Measurements from ENCODE around the gene PLEKHG1. TPM values are rescaled to one million over a fixed set of nuclear protein-coding genes. Genes with fewer than 3 reads are reported as not detected.

PLEKHG1 gene
- total RNA-seq: 9.0 TPM

DNA sequence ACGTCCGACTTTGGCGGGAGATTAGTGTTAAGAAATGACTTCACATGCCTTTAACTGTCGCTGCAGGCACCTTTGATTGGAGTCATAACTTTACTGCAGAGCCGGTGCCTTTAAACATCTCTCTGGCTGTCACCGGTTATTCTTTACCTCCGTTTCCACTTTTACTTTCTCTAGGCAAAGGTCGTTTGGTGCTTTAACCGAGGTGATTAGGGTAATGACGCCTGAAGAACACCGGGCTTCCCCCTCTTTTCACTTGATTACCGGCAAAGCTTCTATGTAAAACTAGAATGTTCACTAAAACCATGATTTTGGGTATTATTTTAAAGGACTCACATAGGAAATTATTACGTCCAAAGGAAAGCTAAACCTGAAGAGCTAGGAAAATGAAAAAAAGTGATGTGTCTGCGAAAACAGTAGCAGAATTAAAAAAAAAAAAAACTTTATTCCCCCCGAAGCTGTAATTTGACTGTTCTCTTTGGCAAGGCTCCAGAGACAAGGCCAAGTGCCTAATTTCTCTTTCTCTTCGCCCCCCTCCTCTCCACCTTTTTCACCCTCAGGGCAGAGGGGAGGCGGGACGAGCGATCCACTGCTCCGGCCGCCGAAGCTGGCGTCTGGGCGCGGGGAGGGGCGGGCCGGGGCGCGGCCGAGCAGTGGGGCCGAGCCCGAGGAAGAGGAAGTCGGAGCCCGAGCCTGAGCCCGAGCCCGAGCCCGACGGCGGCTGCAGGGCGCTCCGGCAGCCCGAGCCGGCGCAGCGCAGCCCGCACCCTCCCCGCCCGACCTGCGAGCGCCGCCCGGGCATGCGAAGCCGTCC lies at the start of gene PLEKHG1:
Gene PLEKHG1 (plus strand): TSS at position 687 of the 811 bp plus-strand sequence. CDS start 133,797 bp downstream, outside the sequence.
- FAIRE-seq: no peak

DNA sequence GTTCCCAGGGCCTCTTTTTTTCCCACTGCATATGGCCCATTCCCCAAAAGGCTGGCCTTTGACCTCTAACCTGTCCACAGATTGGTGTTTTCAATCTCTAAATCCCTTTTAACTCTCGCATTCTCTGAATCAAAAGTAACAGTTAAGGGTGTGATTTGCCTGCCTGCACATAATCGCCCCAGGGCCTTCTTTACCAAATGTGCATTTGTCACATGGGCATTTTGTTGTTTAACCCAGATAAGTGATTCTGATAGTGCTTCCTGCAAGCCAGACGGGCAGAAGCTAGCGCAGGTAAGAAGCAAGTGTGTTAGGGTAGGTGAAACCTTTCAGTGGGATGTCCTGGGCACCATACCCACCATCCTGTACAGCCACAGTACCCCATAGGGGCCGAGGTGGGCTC lies 49.4 kb upstream of the PLEKHG1 start:
- DNase-seq (ENCODE audit: low spot score in 2 of 2): no peak
- no peak for FAIRE-seq

More for the DNA sequence above, at the start of gene PLEKHG1:
- DNase-seq (ENCODE audit: low spot score in 2 of 2): peak; percentile 66 to 67

DNA sequence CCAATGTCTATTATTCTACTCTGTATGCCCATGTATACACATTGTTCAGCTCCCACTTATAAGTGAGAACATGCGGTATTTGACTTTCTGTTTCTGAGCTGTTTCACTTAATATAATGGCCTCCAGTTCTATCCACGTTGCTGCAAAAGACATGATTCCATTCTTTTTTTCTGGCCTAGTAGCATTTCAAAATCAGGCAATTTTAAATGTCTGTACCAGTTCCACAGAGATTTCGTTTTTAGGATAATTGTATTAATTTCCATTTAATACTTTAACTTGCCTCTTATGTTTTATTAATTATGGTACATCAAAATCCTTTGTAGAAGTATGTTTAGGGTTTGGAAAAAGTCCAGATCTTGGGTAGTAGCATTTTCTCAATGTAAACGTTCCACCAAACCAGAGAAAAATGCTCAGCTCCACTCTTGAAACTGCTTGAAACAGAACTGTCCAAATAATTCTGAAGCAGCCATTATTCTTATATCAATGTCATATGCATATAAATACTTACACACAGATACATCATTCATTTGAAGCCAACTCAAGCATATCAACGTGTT lies 42.6 kb upstream of the PLEKHG1 start:
- DNase-seq (ENCODE audit: low spot score in 2 of 2) (no peak), FAIRE-seq (no peak)

DNA sequence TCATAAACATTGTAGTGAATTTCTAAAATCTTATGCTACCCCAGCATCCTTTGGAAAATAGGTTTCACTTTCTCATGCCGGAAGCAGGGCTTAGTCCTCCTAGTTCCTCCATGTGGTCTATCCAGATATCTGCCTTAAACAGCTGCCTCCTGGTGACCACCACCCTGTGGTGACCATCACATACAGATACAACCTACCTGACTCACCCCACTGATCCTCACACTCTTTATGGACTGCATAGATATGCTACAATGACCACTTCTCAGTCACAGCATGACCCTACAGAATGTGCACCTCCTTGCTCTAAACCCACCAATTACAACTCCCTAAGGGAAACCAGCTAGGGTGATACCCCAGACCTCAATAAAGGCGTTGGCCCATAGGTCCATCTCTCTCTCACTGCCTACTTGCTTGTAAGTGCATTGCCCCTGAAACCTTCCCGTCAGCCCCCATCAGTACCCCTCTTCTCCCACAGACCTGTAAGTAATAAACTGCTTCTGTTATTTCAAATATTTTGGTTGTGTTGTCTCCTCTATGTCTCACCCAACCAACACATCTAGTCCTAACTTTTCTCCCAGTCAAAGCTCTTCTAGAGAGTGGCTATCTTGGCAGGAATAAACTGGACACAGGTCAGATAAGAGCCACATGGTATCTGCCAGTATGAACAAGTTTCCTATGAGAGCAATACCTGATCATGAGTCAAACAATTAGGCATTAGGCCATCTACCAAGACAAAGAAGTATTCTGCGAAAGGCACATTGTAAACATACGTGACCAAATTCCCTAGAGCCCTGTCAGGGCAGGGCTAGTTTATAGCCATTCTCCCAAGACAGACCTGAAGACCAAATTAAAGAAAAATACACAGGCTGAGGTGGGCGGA lies 39.4 kb upstream of the PLEKHG1 start:
- FAIRE-seq: no peak

DNA sequence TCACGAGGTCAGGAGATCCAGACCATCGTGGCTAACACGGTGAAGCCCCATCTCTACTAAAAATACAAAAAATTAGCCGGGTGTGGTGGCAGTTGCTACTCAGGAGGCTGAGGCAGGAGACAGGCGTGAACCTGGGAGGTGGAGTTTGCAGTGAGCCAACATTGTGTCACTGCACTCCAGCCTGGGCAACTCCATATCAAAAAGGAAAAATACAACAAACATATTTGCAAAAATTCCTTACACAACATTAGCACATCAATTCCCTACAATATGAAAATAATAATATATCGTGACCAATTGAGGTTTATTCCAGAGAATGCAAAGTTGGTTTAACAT lies 38.8 kb upstream of the PLEKHG1 start:
- DNase-seq (ENCODE audit: low spot score in 2 of 2): no peak
- no peak for FAIRE-seq

More for the DNA sequence above, 39.4 kb upstream of the PLEKHG1 start:
- DNase-seq (ENCODE audit: low spot score in 2 of 2): no peak

DNA sequence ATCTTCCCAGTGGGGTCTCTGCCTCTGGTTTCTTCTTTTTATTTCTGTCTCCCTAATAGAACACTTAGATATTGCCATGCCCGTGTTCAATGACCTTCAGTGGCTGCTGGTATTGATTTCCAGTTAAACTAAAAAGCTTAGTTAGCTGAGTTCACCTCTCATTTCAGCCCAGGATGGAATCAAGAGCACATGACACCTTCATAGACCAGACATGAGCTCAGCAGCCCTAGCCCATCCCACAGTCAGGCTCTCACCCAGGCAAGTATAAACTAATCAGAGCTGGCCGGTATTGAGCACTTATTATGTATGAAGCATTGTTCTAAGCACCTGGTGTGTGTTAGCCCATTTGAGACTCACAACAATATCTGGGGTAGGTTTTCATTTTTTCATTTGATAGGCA lies 33.7 kb upstream of the PLEKHG1 start:
- FAIRE-seq (no peak), DNase-seq (ENCODE audit: low spot score in 2 of 2) (no peak)

DNA sequence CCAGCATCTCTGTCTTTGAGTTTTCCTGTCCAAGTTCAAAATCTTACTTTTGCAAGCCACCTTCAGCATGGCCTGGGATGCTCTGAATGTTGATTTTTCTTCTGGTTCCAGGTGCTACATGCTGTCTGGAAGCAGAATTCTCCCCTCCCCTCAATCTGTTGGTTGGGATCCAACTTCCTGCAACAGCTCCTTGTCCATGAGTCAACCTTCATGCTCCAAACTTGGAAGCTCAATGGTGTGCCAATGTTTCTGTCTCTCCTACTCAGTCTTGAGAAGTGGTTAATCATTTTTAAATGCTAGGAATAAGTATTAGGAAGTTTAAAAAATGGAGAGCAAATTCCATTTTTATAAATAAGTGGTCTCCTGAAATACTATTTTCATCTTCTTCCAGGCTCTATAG lies 33.2 kb upstream of the PLEKHG1 start:
- no peak for DNase-seq (ENCODE audit: low spot score in 2 of 2)
- no peak for FAIRE-seq

DNA sequence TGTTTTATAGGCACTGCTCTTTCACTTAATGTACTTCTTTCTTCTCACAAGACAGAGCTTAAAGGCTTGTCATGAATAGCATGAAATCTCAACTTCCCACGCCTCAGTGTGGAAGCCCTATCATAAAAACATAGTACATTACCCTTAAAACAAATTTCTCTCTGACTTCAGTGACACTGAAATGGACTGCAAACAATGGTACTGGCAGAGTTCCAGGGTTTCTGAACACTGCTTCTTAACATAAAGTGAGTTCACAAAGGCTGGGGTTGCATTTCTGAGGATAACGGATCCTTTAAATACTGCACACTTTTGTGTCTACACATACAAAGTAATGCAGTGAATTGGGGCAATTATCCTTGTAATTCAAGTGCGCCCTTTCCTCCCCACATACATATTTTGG lies 32.3 kb upstream of the PLEKHG1 start:
- FAIRE-seq (no peak), DNase-seq (ENCODE audit: low spot score in 2 of 2) (no peak)

DNA sequence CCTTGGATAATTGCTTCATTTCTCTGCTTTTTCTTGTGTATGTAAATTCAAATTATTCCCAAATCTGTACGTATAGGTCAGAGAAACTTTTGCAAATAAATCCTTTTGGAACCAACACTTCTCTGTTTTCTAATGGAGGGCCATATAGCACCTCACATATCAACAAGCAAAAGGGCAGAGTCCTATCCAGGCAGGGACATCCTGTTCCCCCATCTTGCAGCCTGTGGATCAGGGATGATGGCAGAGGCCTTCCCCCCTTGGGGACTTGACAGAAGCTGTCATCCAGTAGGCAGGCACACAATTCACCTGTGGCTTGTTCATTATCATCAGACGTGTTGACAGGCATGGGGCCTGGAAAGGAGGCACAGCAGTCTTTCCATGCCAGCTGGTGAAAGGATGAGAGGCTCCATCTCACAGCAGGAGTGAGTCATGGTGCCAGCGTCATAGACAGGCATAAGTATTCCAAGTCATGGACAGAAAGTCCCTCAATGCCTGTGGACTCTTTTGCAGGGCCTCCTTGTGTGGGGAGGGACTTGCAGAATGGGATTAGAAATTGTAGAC lies 31.8 kb upstream of the PLEKHG1 start:
- DNase-seq (ENCODE audit: low spot score in 2 of 2): no peak
- no peak for FAIRE-seq

DNA sequence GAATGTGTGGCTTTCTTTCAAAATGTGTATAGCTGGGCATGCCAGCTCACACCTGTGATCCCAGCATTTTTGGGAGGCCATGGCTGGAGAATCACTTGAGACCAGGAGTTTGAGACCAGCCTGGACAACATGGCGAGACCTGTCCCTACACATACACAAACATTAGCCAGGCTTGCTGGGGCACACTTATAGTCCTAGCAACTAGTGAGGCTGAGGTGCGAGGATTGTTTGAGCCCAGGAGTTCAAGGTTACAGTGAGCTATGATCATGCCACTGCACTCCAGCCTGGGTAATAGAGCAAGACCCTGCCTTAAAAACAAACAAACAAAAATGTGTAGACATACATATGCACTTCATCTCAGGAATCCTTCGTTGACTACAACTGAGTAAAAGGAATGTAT lies 31.1 kb upstream of the PLEKHG1 start:
- FAIRE-seq: no peak
- no peak for DNase-seq (ENCODE audit: low spot score in 2 of 2)

DNA sequence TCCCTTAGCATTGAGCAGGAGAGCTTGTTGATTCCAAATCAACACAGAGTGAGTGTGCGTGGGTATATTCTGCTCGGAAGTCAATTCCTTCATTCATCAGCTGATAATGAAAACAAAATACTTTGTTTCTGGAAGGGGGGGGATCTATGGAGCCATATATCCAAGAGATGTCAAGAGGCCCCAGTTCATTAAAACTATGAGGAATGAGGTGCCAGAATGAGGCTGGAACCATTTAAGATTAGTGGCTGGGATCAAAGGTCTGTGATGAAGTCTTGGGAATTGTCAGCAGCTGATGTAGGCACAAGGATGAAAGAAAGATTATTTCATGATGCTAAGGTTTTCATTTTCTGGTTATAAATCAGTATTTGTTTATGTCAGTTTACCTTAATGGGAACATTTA lies 30.5 kb upstream of the PLEKHG1 start:
- FAIRE-seq: no peak
- DNase-seq (ENCODE audit: low spot score in 2 of 2): no peak

DNA sequence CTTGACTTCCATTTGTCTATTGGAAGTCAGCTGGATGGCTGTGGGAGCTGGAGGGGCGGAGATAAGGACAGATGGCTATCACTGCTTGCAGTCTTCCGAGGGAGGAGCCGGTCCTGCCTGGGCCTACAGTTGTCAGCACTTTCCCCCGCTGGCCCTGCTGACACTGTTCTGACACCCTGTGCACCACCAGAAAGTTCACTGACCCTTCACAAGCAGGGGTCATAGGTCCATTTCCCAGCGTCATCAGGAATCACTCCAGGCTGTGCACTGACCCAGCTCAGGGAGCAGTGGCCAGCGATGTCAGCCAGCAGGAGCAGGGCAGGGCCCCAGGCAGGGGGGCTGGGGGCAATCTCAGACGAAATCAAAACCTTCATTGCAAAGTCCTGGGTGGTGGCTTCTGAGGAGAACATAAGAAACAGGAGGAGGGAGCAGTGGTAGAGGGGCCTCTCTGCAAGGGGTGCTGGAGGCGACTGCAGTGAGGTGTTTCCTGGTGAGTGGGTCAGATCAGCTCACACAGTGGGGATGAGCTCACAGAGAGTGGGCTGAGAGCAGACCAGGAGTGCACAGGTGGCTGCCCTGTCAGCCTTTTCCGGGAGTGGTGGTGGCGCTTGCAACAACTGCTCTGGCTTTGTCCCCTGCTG lies 26.5 kb upstream of the PLEKHG1 start:
- FAIRE-seq: no peak
- DNase-seq (ENCODE audit: low spot score in 2 of 2): no peak

DNA sequence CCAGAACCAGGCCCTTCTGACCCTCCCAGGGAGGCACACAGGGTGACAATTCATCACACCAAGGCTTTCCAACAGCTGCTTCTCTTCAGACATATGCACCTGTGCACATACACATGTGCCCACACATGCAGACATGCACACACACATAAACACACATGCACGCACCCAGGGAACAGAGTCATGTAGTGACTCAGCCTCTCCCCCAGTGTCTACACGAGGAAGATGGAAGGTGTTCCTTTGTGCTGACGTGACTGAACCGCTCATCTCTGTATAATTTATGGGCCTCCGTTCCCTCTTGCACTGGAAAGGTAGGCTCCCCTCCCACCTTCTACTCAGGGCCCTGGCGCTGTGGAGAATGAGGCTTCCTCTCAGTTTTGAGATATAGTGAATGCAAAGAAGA lies 23.8 kb upstream of the PLEKHG1 start:
- no peak for FAIRE-seq
- no peak for DNase-seq (ENCODE audit: low spot score in 2 of 2)

DNA sequence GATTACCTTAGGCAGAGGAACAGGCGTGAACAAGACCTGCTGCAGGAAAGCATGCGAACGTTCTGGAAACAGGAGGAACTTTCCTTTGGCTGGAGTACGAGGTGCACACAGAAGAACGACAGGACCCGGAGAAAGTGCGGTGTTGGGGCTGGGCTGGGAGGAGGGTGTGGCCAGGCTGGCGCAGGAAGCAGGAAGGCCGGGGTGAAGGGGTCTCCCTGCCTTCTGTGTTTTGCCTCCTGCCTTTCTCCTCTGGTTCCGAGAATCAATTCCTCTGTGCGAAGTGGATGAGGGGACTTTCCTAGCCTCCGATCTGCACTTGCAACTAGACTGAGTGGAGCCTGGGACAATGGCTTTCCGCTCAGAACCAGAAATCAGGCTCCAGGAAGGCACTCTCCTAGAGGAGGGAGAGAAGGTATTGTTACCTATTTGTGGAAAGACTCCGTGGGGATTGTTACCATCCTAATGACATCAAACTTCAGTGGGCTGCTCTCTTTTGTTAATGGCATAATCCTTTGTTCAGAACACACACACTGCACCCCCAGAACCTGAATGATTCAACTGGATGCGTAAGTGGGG lies 22.9 kb upstream of the PLEKHG1 start:
- DNase-seq (ENCODE audit: low spot score in 2 of 2): no peak
- no peak for FAIRE-seq

DNA sequence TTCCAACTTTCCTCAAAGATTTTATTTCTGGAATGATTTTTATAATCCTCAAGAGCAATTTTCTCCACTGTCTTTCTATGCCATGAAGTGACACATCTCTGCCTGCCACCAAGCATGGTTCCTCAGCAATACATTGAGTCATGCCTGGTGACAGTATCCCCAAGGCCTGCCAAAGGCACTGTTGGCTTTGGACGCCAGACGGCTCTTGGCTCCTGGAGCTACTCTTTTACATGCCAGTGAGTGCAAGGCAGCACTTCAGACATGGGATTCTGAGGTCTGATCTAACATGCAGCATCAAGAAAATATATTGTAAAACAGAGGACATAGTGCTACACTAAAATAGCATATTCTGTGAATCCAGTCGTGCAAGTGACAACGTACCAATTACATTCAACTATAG lies 20.1 kb upstream of the PLEKHG1 start:
- no peak for FAIRE-seq
- DNase-seq (ENCODE audit: low spot score in 2 of 2): peak in 1 of 2 donors; percentile 41

DNA sequence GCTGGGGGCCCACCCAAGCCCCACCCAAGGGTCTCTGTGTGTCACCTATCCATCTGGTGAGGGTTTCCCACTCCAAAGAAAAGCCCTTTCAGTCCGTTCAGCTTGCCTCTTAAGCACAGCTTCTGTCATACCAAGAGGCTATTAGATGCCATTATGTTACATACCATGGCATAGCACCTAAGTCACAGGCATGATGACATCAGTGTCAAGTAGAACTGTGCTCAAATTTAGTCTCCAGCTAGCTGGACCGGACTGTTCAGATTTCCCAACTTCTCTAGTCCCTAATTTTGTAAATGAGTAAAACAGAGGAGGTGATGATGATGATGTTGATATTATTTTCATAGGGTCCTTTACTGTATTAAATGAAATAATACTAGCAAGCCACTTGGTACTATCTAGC lies 19.2 kb upstream of the PLEKHG1 start:
- no peak for FAIRE-seq
- DNase-seq (ENCODE audit: low spot score in 2 of 2): no peak

DNA sequence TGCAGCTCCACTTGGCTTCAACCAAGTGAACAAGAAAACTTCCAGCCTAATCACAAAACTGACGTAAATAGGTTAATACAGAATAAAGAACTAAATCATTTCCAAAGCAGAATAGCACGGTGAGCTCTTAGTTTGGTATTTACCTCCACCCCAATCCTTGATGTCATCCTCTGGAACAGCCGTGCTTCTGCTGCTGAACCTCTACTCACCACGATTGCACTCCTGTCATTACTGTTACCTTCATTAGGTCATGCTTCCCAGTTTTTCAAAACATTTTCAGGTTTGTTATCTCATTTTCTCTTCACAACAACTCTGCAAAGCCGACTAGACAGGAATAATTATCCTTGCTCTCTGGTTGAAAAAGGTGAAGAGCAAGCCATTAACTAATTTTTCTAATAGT lies 15.6 kb upstream of the PLEKHG1 start:
- no peak for DNase-seq (ENCODE audit: low spot score in 2 of 2)

DNA sequence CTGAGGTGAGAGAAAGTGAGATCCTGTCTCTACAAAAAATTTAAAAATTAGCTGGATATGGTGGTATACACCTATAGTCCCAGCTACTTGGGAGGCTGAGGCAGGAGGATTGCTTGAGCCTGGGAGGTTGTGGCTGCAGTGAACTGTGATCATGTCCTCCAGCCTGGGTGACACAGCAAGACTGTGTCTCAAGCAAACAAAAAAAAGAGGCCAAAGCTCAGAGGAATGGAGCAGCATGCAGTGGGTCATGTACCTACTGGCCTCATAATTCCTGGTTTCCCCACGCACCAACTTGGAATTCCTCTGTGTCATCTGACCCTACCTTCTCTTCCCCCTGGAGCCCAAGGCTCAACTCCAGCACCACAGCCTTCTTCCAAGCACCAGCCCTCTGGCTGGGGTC lies 15.1 kb upstream of the PLEKHG1 start:
- no peak for DNase-seq (ENCODE audit: low spot score in 2 of 2)
- no peak for FAIRE-seq

More for the DNA sequence above, 15.6 kb upstream of the PLEKHG1 start:
- no peak for FAIRE-seq

DNA sequence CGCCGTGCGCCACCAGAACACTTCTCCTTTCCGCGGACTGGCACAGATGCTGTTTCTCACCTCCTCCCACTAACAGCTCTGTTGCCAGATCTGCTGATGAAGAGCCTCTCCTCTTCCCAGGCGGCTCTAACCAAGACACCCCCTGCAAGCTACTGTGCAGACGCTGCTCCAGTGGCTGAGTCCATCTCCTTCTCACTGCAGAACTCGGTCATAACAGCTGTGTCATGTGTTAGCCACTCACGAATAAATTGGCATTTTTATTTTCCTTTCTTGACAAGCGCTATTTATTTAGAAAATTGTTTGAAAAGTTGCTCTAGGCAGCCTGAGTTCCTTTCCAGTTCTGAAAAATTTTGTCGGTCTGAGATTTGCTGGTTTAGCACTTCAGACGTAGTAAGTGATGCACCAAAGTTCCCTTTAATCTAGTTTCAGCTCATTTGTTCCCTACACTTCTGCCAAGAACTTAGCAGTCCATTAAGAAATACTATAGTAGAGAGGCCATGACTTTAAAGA lies 12.8 kb upstream of the PLEKHG1 start:
- no peak for FAIRE-seq
- DNase-seq (ENCODE audit: low spot score in 2 of 2): no peak

DNA sequence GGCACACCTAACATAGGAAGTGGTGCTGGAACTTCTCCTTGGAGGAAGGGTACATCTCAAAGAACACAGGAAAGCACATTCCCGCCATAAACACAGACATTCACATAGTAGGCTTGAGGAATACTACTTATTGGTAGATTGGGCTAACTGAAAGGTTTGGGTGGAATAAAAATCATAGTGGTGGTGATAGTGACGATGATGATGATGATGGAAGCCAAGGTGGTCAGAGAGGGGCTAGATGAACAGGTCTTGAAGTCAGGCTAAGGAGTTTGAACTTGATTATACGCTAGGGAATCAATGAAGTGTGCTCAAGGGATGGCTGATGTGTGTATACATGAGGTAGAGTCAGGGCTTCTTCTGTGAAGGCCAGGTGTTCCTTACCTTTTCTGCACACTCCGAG lies 12.0 kb upstream of the PLEKHG1 start:
- FAIRE-seq (no peak), DNase-seq (ENCODE audit: low spot score in 2 of 2) (no peak)

Measured in frontal cortex (tissue), 4 donors.